ENCODE measurements around the gene NDUFAB1.
"Not testable (repeated sequence)": the region's sequence is repeated elsewhere in the genome, so short reads cannot be mapped to it uniquely, and the experiment has no call there.

Gene NDUFAB1

DNA sequence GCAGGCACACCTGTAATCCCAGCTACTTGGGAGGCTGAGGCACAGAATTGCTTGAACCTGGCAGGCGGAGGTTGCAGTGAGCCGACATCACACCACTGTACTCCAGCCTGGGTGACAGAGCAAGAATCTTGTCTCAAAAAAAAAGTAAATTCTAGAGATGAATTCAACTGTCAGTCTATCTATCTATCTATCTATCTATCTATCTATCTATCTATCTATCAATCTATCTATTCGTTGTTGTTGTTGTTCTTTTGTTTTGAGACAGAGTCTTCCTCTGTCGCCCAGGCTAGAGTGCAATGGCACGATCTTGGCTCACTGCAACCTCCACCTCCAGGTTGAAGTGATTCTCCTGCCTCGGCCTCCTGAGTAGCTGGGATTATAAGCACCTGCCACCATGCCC lies 14.8 kb upstream of the NDUFAB1 start:
- not testable (repeated sequence) for H3K36me3 ChIP-seq (ENCODE audit: insufficient read depth, low read length); H3K4me1 ChIP-seq (ENCODE audit: insufficient read depth, low read length); H3K27ac ChIP-seq (ENCODE audit: low read depth, low read length); H3K9me3 ChIP-seq (ENCODE audit: low read length); H3K4me3 ChIP-seq (ENCODE audit: low read depth in 1 of 2, low read length in 2 of 2); H3K9ac ChIP-seq (ENCODE audit: low read length); H3K27me3 ChIP-seq (ENCODE audit: control insufficient read depth in 1 of 2, insufficient read depth in 2 of 2, low read length in 2 of 2)

DNA sequence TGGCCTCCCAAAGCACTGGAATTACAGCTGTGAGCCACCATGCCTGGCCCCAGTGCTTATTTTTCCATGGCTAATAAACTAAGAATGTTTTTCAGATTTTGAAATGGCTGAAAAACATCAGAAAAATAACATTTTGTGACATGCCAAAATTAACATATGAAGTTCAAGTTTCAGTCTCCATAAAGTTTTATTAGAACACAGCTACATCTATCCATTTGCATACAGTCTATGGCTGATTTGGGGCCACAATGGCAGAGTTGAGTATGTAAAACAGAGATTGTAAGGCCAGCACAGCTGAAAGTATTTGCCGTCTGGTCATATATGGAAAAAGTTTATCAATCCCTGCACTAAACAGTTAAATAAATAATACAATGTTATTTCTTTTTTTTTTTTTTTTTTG lies 13.8 kb upstream of the NDUFAB1 start:
- no peak overlapping the region for H3K9ac ChIP-seq (ENCODE audit: low read length)
- H3K27me3 ChIP-seq (ENCODE audit: control insufficient read depth in 1 of 2, insufficient read depth in 2 of 2, low read length in 2 of 2), result no peaks in the 10 kb centered on the region
- no peak overlapping the region for H3K27ac ChIP-seq (ENCODE audit: low read depth, low read length)
- no peaks in the 10 kb centered on the region for H3K4me1 ChIP-seq (ENCODE audit: insufficient read depth, low read length)
- peaks cover 12% of the 10 kb centered on the region for H3K36me3 ChIP-seq (ENCODE audit: insufficient read depth, low read length)
- no peaks in the 10 kb centered on the region for H3K9me3 ChIP-seq (ENCODE audit: low read length)
- H3K4me3 ChIP-seq (ENCODE audit: low read depth in 1 of 2, low read length in 2 of 2), result no peak overlapping the region

- no peak overlapping the region for H3K4me3 ChIP-seq (ENCODE audit: low read depth in 1 of 2, low read length in 2 of 2)
- no peak overlapping the region for H3K27ac ChIP-seq (ENCODE audit: low read depth, low read length)
- no peak overlapping the region for H3K9ac ChIP-seq (ENCODE audit: low read length)
- no peaks in the 10 kb centered on the region for H3K27me3 ChIP-seq (ENCODE audit: control insufficient read depth in 1 of 2, insufficient read depth in 2 of 2, low read length in 2 of 2)
- H3K9me3 ChIP-seq (ENCODE audit: low read length), result no peaks in the 10 kb centered on the region
- H3K36me3 ChIP-seq (ENCODE audit: insufficient read depth, low read length), result peaks cover 19% of the 10 kb centered on the region
- no peaks in the 10 kb centered on the region for H3K4me1 ChIP-seq (ENCODE audit: insufficient read depth, low read length)
Measured at GRCh38 chr16:23608194-23608593, 12.1 kb upstream of the NDUFAB1 start.

- H3K9ac ChIP-seq (ENCODE audit: low read length), result no peak overlapping the region
- H3K27me3 ChIP-seq (ENCODE audit: control insufficient read depth in 1 of 2, insufficient read depth in 2 of 2, low read length in 2 of 2), result no peaks in the 10 kb centered on the region
- H3K27ac ChIP-seq (ENCODE audit: low read depth, low read length), result no peak overlapping the region
- H3K36me3 ChIP-seq (ENCODE audit: insufficient read depth, low read length), result peaks cover 21% of the 10 kb centered on the region
- no peak overlapping the region for H3K4me3 ChIP-seq (ENCODE audit: low read depth in 1 of 2, low read length in 2 of 2)
- no peaks in the 10 kb centered on the region for H3K9me3 ChIP-seq (ENCODE audit: low read length)
- no peaks in the 10 kb centered on the region for H3K4me1 ChIP-seq (ENCODE audit: insufficient read depth, low read length)
Measured at GRCh38 chr16:23607726-23608125, 11.6 kb upstream of the NDUFAB1 start.

- H3K27me3 ChIP-seq (ENCODE audit: control insufficient read depth in 1 of 2, insufficient read depth in 2 of 2, low read length in 2 of 2), result no peaks in the 10 kb centered on the region
- peaks cover 14% of the 10 kb centered on the region for H3K4me1 ChIP-seq (ENCODE audit: insufficient read depth, low read length)
- H3K9ac ChIP-seq (ENCODE audit: low read length), result no peak overlapping the region
- H3K27ac ChIP-seq (ENCODE audit: low read depth, low read length), result no peak overlapping the region
- no peaks in the 10 kb centered on the region for H3K9me3 ChIP-seq (ENCODE audit: low read length)
- peaks cover 17% of the 10 kb centered on the region for H3K36me3 ChIP-seq (ENCODE audit: insufficient read depth, low read length)
- no peak overlapping the region for H3K4me3 ChIP-seq (ENCODE audit: low read depth in 1 of 2, low read length in 2 of 2)
Measured at GRCh38 chr16:23597003-23597756, 1.1 kb upstream of the NDUFAB1 start.

- peaks cover 21% of the 10 kb centered on the region for H3K36me3 ChIP-seq (ENCODE audit: insufficient read depth, low read length)
- H3K27me3 ChIP-seq (ENCODE audit: control insufficient read depth in 1 of 2, insufficient read depth in 2 of 2, low read length in 2 of 2), result no peaks in the 10 kb centered on the region
- peak overlapping the region; percentile 90 to 100 for H3K4me3 ChIP-seq (ENCODE audit: low read depth in 1 of 2, low read length in 2 of 2)
- peaks cover 14% of the 10 kb centered on the region for H3K4me1 ChIP-seq (ENCODE audit: insufficient read depth, low read length)
- no peaks in the 10 kb centered on the region for H3K9me3 ChIP-seq (ENCODE audit: low read length)
- peak overlapping the region; percentile 80 for H3K27ac ChIP-seq (ENCODE audit: low read depth, low read length)
- H3K9ac ChIP-seq (ENCODE audit: low read length), result peak overlapping the region; percentile 92
Measured at GRCh38 chr16:23595246-23595950, 718 bp downstream of the NDUFAB1 start.

- Histone ChIP-seq H3K4me3 (ENCODE audit: low read depth in 1 of 2, low read length in 2 of 2) (no peak overlapping the region), H3K27ac (ENCODE audit: low read depth, low read length) (no peak overlapping the region), H3K4me1 (ENCODE audit: insufficient read depth, low read length) (peaks cover 14% of the 10 kb centered on the region), H3K36me3 (ENCODE audit: insufficient read depth, low read length) (peaks cover 27% of the 10 kb centered on the region), H3K27me3 (ENCODE audit: control insufficient read depth in 1 of 2, insufficient read depth in 2 of 2, low read length in 2 of 2) (no peaks in the 10 kb centered on the region), H3K9me3 (ENCODE audit: low read length) (no peaks in the 10 kb centered on the region), H3K9ac (ENCODE audit: low read length) (no peak overlapping the region)
Measured at GRCh38 chr16:23594186-23594585, 1.9 kb downstream of the NDUFAB1 start.

DNA sequence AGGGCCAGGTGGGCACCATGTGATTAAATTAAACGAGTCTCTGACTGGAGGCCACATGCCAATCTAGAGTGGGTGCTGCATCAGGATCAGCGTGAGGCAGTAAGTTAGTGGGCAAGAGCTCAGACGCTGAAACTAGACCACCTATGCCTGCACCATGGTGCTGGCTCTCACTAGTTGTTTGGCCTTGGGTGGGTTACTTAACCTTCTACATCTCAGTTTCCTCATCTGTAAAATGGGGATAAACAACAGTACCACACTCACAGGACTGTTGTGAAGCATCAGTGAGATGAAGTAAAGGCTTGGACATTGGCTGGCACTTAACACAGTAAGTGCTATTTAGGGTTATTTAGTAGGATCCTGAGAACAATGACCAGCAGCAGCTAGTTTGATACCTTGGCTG lies 5.9 kb downstream of the NDUFAB1 start:
- Histone ChIP-seq H3K27me3 (ENCODE audit: control insufficient read depth in 1 of 2, insufficient read depth in 2 of 2, low read length in 2 of 2) (no peaks in the 10 kb centered on the region), H3K4me1 (ENCODE audit: insufficient read depth, low read length) (peaks cover 12% of the 10 kb centered on the region), H3K27ac (ENCODE audit: low read depth, low read length) (no peak overlapping the region), H3K9ac (ENCODE audit: low read length) (no peak overlapping the region), H3K36me3 (ENCODE audit: insufficient read depth, low read length) (peaks cover 50% of the 10 kb centered on the region), H3K9me3 (ENCODE audit: low read length) (no peaks in the 10 kb centered on the region), H3K4me3 (ENCODE audit: low read depth in 1 of 2, low read length in 2 of 2) (no peak overlapping the region)

GRCh38 chr16:23587726-23588125 lies 8.4 kb downstream of the NDUFAB1 start:
- H3K36me3 ChIP-seq (ENCODE audit: insufficient read depth, low read length), result peaks cover 52% of the 10 kb centered on the region

GRCh38 chr16:23584186-23585076 lies 11.7 kb downstream of the NDUFAB1 start:
- Histone ChIP-seq H3K4me1 (ENCODE audit: insufficient read depth, low read length) (peaks cover 5% of the 10 kb centered on the region), H3K9ac (ENCODE audit: low read length) (no peak overlapping the region), H3K4me3 (ENCODE audit: low read depth in 1 of 2, low read length in 2 of 2) (no peak overlapping the region), H3K36me3 (ENCODE audit: insufficient read depth, low read length) (peaks cover 52% of the 10 kb centered on the region), H3K27ac (ENCODE audit: low read depth, low read length) (no peak overlapping the region), H3K27me3 (ENCODE audit: control insufficient read depth in 1 of 2, insufficient read depth in 2 of 2, low read length in 2 of 2) (no peaks in the 10 kb centered on the region), H3K9me3 (ENCODE audit: low read length) (no peaks in the 10 kb centered on the region)

More at GRCh38 chr16:23587726-23588125, 8.4 kb downstream of the NDUFAB1 start:
- Histone ChIP-seq H3K9ac (ENCODE audit: low read length) (no peak overlapping the region), H3K4me3 (ENCODE audit: low read depth in 1 of 2, low read length in 2 of 2) (no peak overlapping the region), H3K9me3 (ENCODE audit: low read length) (no peaks in the 10 kb centered on the region), H3K27me3 (ENCODE audit: control insufficient read depth in 1 of 2, insufficient read depth in 2 of 2, low read length in 2 of 2) (no peaks in the 10 kb centered on the region), H3K27ac (ENCODE audit: low read depth, low read length) (no peak overlapping the region), H3K4me1 (ENCODE audit: insufficient read depth, low read length) (peaks cover 5% of the 10 kb centered on the region)

DNA sequence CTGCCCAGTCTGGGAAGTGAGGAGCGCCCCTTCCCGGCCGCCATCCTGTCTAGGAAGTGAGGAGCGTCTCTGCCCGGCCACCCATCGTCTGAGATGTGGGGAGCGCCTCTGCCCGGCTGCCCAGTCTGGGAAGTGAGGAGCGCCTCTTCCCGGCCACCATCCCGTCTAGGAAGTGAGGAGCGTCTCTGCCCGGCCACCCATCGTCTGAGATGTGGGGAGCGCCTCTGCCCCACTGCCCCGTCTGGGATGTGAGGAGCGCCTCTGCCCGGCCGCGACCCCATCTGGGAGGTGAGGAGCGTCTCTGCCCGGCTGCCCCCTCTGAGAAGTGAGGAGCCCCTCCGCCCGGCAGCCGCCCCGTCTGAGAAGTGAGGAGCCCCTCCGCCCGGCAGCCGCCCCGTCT lies 12.8 kb downstream of the NDUFAB1 start:
- not testable (repeated sequence) for H3K4me1 ChIP-seq (ENCODE audit: insufficient read depth, low read length); H3K4me3 ChIP-seq (ENCODE audit: low read depth in 1 of 2, low read length in 2 of 2); H3K27me3 ChIP-seq (ENCODE audit: control insufficient read depth in 1 of 2, insufficient read depth in 2 of 2, low read length in 2 of 2); H3K9ac ChIP-seq (ENCODE audit: low read length); H3K9me3 ChIP-seq (ENCODE audit: low read length); H3K27ac ChIP-seq (ENCODE audit: low read depth, low read length)
- peaks cover 63% of the 10 kb centered on the region for H3K36me3 ChIP-seq (ENCODE audit: insufficient read depth, low read length)

Data from muscle layer of colon (tissue), 2 donors.